Neural cell (in vitro differentiated cells): ENCODE measurements around the gene CKAP4.

ENCODE experiments used
- CTCF ChIP-seq: fragments of 450-650 bp; IDR thresholded peaks from 2 replicates; pipeline ENCODE4 v1.5.1; 2014; ENCODE audit warnings: antibody characterized with exemption, mild to moderate bottlenecking, moderate library complexity; ENCODE audit not compliant: poor library complexity, severe bottlenecking
- EP300 ChIP-seq: fragments of 450-650 bp; conservative IDR thresholded peaks from 2 replicates; pipeline ENCODE4 v1.6.1; 2014; ENCODE audit warnings: antibody characterized with exemption, mild to moderate bottlenecking, moderate library complexity; ENCODE audit not compliant: poor library complexity, severe bottlenecking
- EZH2 ChIP-seq: fragments of 200-600, 300-800 bp; shearing (Covaris generic), sonication (generic); IDR thresholded peaks from 2 replicates; pipeline ENCODE4 v1.6.1; 2014; ENCODE audit warnings: antibody characterized with exemption, low read length, borderline replicate concordance, mild to moderate bottlenecking; ENCODE audit not compliant: insufficient read depth, poor library complexity, severe bottlenecking
- MXI1 ChIP-seq: fragments of 450-650 bp; conservative IDR thresholded peaks from 2 replicates; pipeline ENCODE4 v1.6.1; 2014; ENCODE audit warnings: antibody characterized with exemption, mild to moderate bottlenecking; ENCODE audit not compliant: poor library complexity, severe bottlenecking
- POLR2AphosphoS5 ChIP-seq: IDR thresholded peaks from 2 replicates; pipeline ENCODE4 v1.6.1; 2012
- RAD21 ChIP-seq: fragments of 450-650 bp; conservative IDR thresholded peaks from 2 replicates; pipeline ENCODE4 v1.6.1; 2014; ENCODE audit warnings: antibody characterized with exemption, mild to moderate bottlenecking, moderate library complexity
- REST ChIP-seq: IDR thresholded peaks from 2 replicates; pipeline ENCODE4 v1.6.1; 2012; ENCODE audit warnings: borderline replicate concordance
- SMC3 ChIP-seq: fragments of 450-650 bp; conservative IDR thresholded peaks from 2 replicates; pipeline ENCODE4 v1.6.1; 2014; ENCODE audit warnings: antibody characterized with exemption, mild to moderate bottlenecking, moderate library complexity; ENCODE audit not compliant: poor library complexity
- TAF1 ChIP-seq: IDR thresholded peaks from 2 replicates; pipeline ENCODE4 v1.6.1; 2012; ENCODE audit warnings: low read depth

GRCh38 chr12:106292339-106292738, 44.5 kb upstream of the CKAP4 start:
- no peak for TF ChIP-seq CTCF
- no peak for TF ChIP-seq RAD21
- no peak for TF ChIP-seq EP300
- TF ChIP-seq POLR2AphosphoS5, result no peak
- TF ChIP-seq MXI1, result no peak
- TF ChIP-seq EZH2, result no peak
- no peak for TF ChIP-seq TAF1
- no peak for TF ChIP-seq REST
- TF ChIP-seq SMC3, result no peak
